PC-3 (cell line): ENCODE data around the gene PUDP. TPM values are rescaled to one million over a fixed set of nuclear protein-coding genes. Genes with fewer than 3 reads are reported as not detected.

Experiments used
- ATAC-seq: fragments of 200-7000 bp; cut with Tn5 transposase; 2 replicates; pipeline ENCODE4 v1.9.1; 2020; ENCODE audit warnings: mild to moderate bottlenecking, moderate library complexity
- BruUV-seq: library from RNA; stranded (reverse); fragments of 400-500 nt; replicated peaks from 2 replicates; lab custom pipeline; 2021; lab: Mats Ljungman, UMichigan
- CTCF ChIA-PET: fragments of 300-600 bp; sonication (Branson Sonifier 250); formaldehyde crosslinking; loops from one replicate; lab custom pipeline; 2022; ENCODE audit warnings: antibody characterized with exemption; lab: Charles Lee
- POLR2A ChIA-PET: fragments of 300-600 bp; sonication (Branson Sonifier 250); formaldehyde crosslinking; loops from one replicate; lab custom pipeline; 2022; ENCODE audit warnings: antibody characterized with exemption; ENCODE audit not compliant: unreplicated experiment; lab: Charles Lee
- DNase-seq: peaks from one replicate; pipeline ENCODE4 v3.0.0-alpha.2; 2015
- H2AFZ ChIP-seq: fragments of 300-600 bp; sonication (generic); 2 replicates; pipeline ENCODE4 v1.6.0; 2016; ENCODE audit warnings: antibody characterized with exemption, low read length
- H3F3A ChIP-seq: fragments of 300-600 bp; sonication (generic); one replicate; pipeline ENCODE4 v1.6.0; 2017; ENCODE audit warnings: antibody characterized with exemption, low read length, control low read depth, mild to moderate bottlenecking; ENCODE audit not compliant: unreplicated experiment
- H3K27ac ChIP-seq: fragments of 300-600 bp; sonication (generic); 2 replicates; pipeline ENCODE4 v1.5.1; 2016; ENCODE audit warnings: mild to moderate bottlenecking, low read length
- H3K27me3 ChIP-seq: fragments of 300-600 bp; sonication (generic); 2 replicates; pipeline ENCODE4 v1.6.1; 2016; ENCODE audit warnings: low read length, mixed read lengths
- H3K36me3 ChIP-seq: fragments of 300-600 bp; sonication (generic); 2 replicates; pipeline ENCODE4 v1.6.1; 2016; ENCODE audit warnings: low read depth, mixed run types, low read length, mixed read lengths
- H3K4me1 ChIP-seq: fragments of 300-600 bp; sonication (generic); 2 replicates; pipeline ENCODE4 v1.5.1; 2016; ENCODE audit warnings: low read length; ENCODE audit not compliant: insufficient read depth
- H3K4me2 ChIP-seq: fragments of 300-600 bp; sonication (generic); 2 replicates; pipeline ENCODE4 v1.6.0; 2016; ENCODE audit warnings: low read length
- H3K4me3 ChIP-seq: fragments of 300-600 bp; sonication (generic); 2 replicates; pipeline ENCODE4 v1.5.1; 2016; ENCODE audit warnings: mild to moderate bottlenecking, low read length, mixed read lengths
- H3K79me2 ChIP-seq: fragments of 300-600 bp; sonication (generic); 2 replicates; pipeline ENCODE4 v1.6.1; 2017; ENCODE audit warnings: low read length, mixed read lengths
- H3K9ac ChIP-seq: fragments of 300-600 bp; sonication (generic); 2 replicates; pipeline ENCODE4 v1.6.0; 2016; ENCODE audit warnings: mild to moderate bottlenecking, low read length
- H3K9me2 ChIP-seq: fragments of 300-600 bp; sonication (generic); replicated peaks from 2 replicates; pipeline ENCODE4 v1.6.1; 2016; ENCODE audit warnings: mixed run types, low read length, mixed read lengths
- H3K9me3 ChIP-seq: fragments of 300-600 bp; sonication (generic); 2 replicates; pipeline ENCODE4 v1.6.1; 2016; ENCODE audit warnings: low read length, mixed read lengths
- H4K20me1 ChIP-seq: fragments of 300-600 bp; sonication (generic); 2 replicates; pipeline ENCODE4 v1.6.1; 2016; ENCODE audit warnings: low read length, mixed read lengths
- CTCF ChIP-seq: fragments of 300-600 bp; sonication (generic); conservative IDR thresholded peaks from 2 replicates; pipeline ENCODE4 v1.5.1; 2017; ENCODE audit warnings: antibody characterized with exemption, low read depth, mild to moderate bottlenecking, low read length
- EZH2 ChIP-seq: fragments of 300-600 bp; sonication (generic); IDR thresholded peaks from one replicate; pipeline ENCODE4 v1.6.1; 2017; ENCODE audit warnings: antibody characterized with exemption, mild to moderate bottlenecking, low read length; ENCODE audit not compliant: unreplicated experiment
- EZH2phosphoT487 ChIP-seq: fragments of 300-600 bp; sonication (generic); IDR thresholded peaks from 2 replicates; pipeline ENCODE4 v1.6.1; 2018; ENCODE audit warnings: mild to moderate bottlenecking, antibody characterized with exemption, low read length, borderline replicate concordance
- intact Hi-C: fragments of 100-400 bp; cut with micrococcal nuclease; formaldehyde crosslinking; loops from 2 replicates; pipeline ENCODE4 v1.9.0; 2023
- total RNA-seq: library from RNA; depleted of rRNA; stranded (reverse); fragments of >200 nt; gene quantifications from 2 replicates; pipeline ENCODE4 v1.2.3, GENCODE V29; 2014

The PUDP gene
- total RNA-seq, 1 experiment from 2014 or later, result 7.6 TPM

GRCh38 chrX:7127056-7127455 is 20.9 kb downstream of the PUDP start:
- peaks cover 65% of the 10 kb centered on the region for H3K79me2 ChIP-seq
- peaks cover 18% of the 10 kb centered on the region for H3K4me1 ChIP-seq
- no peaks in the 10 kb centered on the region for H3K36me3 ChIP-seq
- no peaks in the 10 kb centered on the region for H3K9me3 ChIP-seq
- H2AFZ ChIP-seq, result no peak overlapping the region
- no peak overlapping the region for H3K4me3 ChIP-seq
- BruUV-seq, result no TSS peak
- no peak for DNase-seq
- POLR2A ChIA-PET, result no interaction called here
- H4K20me1 ChIP-seq, result no peaks in the 10 kb centered on the region
- no peak overlapping the region for H3K9ac ChIP-seq
- TF ChIP-seq CTCF, result no peak
- TF ChIP-seq EZH2, result no peak
- TF ChIP-seq EZH2phosphoT487, result no peak
- intact Hi-C loops, result no loop called here
- no peaks in the 10 kb centered on the region for H3K27me3 ChIP-seq
- no peak overlapping the region for H3K4me2 ChIP-seq
- H3K9me2 ChIP-seq, result no peaks in the 10 kb centered on the region
- no peak overlapping the region for H3K27ac ChIP-seq
- ATAC-seq, result no peak
- H3F3A ChIP-seq, result no peaks in the 10 kb centered on the region
- CTCF ChIA-PET, result no interaction called here

- Histone ChIP-seq H3K9me2 (no peaks in the 10 kb centered on the region), H3F3A (no peaks in the 10 kb centered on the region), H3K27ac (peak overlapping the region; percentile 99), H3K4me1 (peaks cover 54% of the 10 kb centered on the region), H4K20me1 (no peaks in the 10 kb centered on the region), H3K4me2 (peak overlapping the region; percentile 74), H2AFZ (0 out of 2 replicates have a peak overlapping the region, but pooled peaks have one; percentile 25), H3K4me3 (peak overlapping the region; percentile 37; the same call in 1 of the 2 replicates), H3K9ac (peak overlapping the region; percentile 80), H3K36me3 (no peaks in the 10 kb centered on the region), H3K79me2 (peaks cover 77% of the 10 kb centered on the region), H3K9me3 (no peaks in the 10 kb centered on the region), H3K27me3 (no peaks in the 10 kb centered on the region)
- DNase-seq, result peak; percentile 74
- intact Hi-C loops, result loop anchor here (1.0 to 2.0 kb wide), 2 partner anchors 36 to 81 kb away; no protein-coding TSS in a partner anchor
- ATAC-seq, result peak; percentile 75
- ChIA-PET CTCF (no interaction called here), POLR2A (interaction anchor here (0.7 kb wide), 1 partner anchor 20 kb away, joined by 7 read pairs; no protein-coding TSS in a partner anchor)
- no TSS peak for BruUV-seq
- TF ChIP-seq EZH2, result no peak
- no peak for TF ChIP-seq EZH2phosphoT487
- TF ChIP-seq CTCF, result no peak
Measured at GRCh38 chrX:7120878-7121219, 27.1 kb downstream of the PUDP start.
